ENCODE measurements around the gene ALDH4A1.

GRCh38 chr1:18948913-18949685, 46.7 kb upstream of the ALDH4A1 start:
- TF ChIP-seq CTCF (IDR thresholded peaks at IDR 0.05) (no peak), EZH2 (IDR thresholded peaks at IDR 0.05) (no peak)
